Activated naive CD4-positive, alpha-beta T cell treated with anti-CD3 and anti-CD28 coated beads, Interleukin-2, amount 50 U/mL, for 72 hours (primary cell): ENCODE measurements around the gene CPSF3. TPM values are rescaled to one million over a fixed set of nuclear protein-coding genes. Genes with fewer than 3 reads are reported as not detected.

Experiments used
- ATAC-seq, 2 donors: fragments of 150-1000 bp; cut with Tn5 transposase; 2 replicates each; pipeline ENCODE4 v1.10.0; 2021; ENCODE audit warnings: mild to moderate bottlenecking in 2 of 2, moderate library complexity in 2 of 2
- DNase-seq, 2 donors: peaks; one replicate each; pipeline ENCODE4 v3.0.0; 2021 to 2022; ENCODE audit warnings: low spot score in 2 of 2
- H3K27ac Mint-ChIP-seq, 2 donors: one replicate each; pipeline ENCODE4 v1.8.0; 2022; ENCODE audit warnings: mild to moderate bottlenecking in 2 of 2, mixed read lengths in 2 of 2
- H3K36me3 Mint-ChIP-seq, 2 donors: one replicate each; pipeline ENCODE4 v1.8.0; 2022; ENCODE audit warnings: mixed read lengths in 2 of 2
- H3K9me3 Mint-ChIP-seq, 2 donors: one replicate each; pipeline ENCODE4 v1.8.0; 2022; ENCODE audit warnings: mixed read lengths in 2 of 2
- total RNA-seq, 2 donors: library from RNA; stranded (reverse); gene quantifications; one replicate each; pipeline ENCODE4 v1.2.3, GENCODE V29; 2022

Gene CPSF3
- total RNA-seq, 2 donors from 2014 or later = 55.8 to 63.3 TPM

DNA sequence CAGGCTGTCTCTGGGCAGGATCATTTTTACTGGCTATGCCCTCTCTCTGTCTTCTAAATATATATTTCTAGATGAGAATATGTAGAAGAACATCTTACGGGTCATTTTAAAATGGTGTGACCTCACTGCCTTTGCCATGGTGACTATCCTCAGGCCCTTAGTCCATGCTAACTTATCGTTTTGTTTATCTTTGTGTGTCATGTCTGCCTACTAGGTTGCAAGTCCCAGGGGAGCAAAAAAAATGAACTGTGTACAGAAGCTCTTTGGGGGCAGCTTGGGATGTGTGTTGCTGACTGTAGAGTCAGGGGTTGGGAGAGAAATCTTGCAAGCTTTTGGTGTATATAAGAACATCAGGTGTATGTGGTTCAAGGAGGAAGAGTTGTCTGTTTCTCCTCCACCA, 11.0 kb downstream of the CPSF3 start:
- H3K27ac Mint-ChIP-seq = no peak overlapping the region
- peaks cover 16 to 52% of the 10 kb centered on the region in 2 donors for H3K36me3 Mint-ChIP-seq
- H3K9me3 Mint-ChIP-seq = no peaks in the 10 kb centered on the region
- DNase-seq (no peak), ATAC-seq (no peak)

DNA sequence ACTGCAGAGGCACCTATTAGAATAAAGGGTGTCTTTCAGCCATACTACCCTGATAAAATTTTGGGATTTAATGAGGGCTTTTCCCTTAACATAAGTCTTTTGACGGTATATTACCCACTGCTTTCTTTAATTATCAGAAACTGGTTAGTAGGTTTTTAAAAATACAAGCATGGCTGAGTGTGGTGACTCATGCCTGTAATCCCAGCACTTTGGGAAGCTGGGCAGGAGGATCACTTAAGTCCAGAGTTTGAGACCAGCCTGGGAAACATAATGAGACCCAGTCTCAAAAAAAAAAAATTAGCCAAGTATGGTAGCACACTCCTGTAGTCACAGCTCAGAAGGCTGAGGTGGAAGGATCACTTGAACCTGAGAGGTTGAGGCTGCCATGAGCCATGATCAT, 16.1 kb downstream of the CPSF3 start:
- H3K9me3 Mint-ChIP-seq = no peaks in the 10 kb centered on the region
- peaks cover 12 to 21% of the 10 kb centered on the region in 2 donors for H3K36me3 Mint-ChIP-seq
- DNase-seq (no peak), ATAC-seq (no peak)
- H3K27ac Mint-ChIP-seq = no peak overlapping the region

DNA sequence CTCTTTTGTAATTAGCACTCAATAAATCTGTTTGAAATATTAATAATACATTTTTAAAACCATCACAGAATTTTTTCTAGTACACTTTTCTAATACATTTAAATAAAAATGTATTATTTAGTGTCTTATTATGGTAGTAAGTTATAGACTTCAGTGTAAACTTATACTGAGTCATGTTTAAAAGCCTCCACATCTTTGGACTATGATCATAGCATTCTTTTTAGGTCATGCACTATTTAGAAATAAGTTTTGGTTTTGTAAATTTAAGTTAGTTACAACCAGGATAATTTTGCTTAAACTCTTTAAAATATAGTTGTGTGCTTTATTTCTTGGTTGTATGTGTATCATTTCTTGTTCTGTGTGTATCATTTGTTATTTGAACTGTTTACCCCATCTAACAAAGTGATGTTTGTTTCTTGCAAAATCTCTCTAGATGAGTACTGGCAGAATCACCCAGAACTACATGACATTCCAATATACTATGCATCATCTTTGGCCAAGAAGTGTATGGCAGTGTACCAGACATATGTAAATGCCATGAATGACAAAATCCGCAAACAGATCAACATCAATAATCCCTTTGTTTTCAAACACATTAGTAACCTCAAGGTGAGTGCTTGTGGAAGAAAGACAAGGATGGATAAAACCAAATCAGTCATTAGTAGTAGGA, 16.7 kb downstream of the CPSF3 start:
- no peaks in the 10 kb centered on the region for H3K9me3 Mint-ChIP-seq
- ATAC-seq = no peak
- DNase-seq = no peak
- H3K36me3 Mint-ChIP-seq = peaks cover 12 to 19% of the 10 kb centered on the region in 2 donors
- H3K27ac Mint-ChIP-seq = peak overlapping the region in 1 of 2 donors; percentile 32

DNA sequence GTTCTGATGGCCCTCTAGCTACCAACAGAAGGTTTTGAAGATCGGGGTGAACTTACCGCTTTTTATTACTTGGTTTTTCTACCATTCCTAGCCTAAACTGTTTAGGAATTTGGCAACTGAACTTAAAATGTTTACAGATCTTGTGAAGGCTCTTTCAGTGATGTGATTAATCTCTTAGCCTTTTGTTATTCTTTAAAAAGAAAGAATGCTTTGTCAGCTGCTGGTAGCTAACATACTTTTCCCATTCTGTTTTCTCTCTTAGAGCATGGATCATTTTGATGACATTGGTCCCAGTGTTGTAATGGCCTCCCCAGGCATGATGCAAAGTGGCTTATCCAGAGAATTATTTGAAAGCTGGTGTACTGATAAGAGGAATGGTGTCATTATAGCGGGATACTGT, 18.1 kb downstream of the CPSF3 start:
- ATAC-seq = no peak
- Mint-ChIP-seq H3K36me3 (peaks cover 13 to 24% of the 10 kb centered on the region in 2 donors), H3K27ac (no peak overlapping the region)

DNA sequence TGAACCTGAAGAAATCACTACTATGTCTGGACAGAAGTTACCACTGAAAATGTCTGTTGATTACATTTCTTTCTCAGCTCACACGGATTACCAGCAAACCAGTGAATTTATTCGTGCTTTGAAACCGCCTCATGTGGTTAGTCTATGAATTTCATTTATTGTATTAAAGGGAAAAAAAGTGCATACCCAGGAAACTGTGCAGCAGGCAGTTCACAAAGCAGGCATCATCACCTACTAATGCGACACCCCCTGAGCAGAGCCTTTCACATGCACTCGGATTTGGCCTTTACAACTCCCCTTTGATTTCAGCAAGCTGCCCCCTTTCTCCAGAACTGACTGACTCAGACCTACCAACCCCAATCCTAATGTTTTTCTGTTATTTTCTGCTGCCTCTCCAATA, 20.1 kb downstream of the CPSF3 start:
- Mint-ChIP-seq H3K36me3 (peaks cover 13 to 15% of the 10 kb centered on the region in 2 donors), H3K27ac (no peak overlapping the region)
- ATAC-seq = no peak

More for the DNA sequence above, 18.1 kb downstream of the CPSF3 start:
- DNase-seq = no peak
- no peaks in the 10 kb centered on the region for H3K9me3 Mint-ChIP-seq

DNA sequence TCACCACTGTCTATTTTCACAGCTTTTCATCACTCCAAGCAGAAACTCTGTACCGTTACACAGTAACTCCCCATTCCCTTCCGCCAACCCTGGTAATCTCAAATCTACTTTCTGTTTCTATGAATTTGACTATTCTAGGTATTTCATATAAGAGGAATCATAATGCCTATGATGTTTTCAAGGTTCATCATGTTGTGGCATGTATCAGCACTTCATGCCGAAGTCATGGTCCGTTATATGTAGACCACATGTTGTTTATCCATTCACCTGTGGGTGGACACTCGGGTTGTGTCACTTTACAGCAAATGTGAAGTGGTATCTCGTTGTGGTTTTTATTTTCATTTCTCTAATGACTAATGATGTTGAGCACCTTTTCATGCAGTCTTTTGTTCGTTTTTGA, 21.6 kb downstream of the CPSF3 start:
- Mint-ChIP-seq H3K9me3 (no peaks in the 10 kb centered on the region), H3K36me3 (peaks cover 13 to 15% of the 10 kb centered on the region in 2 donors), H3K27ac (no peak overlapping the region)
- ATAC-seq = peak in 1 of 2 donors; percentile 79
- no peak for DNase-seq

More for the DNA sequence above, 20.1 kb downstream of the CPSF3 start:
- no peaks in the 10 kb centered on the region for H3K9me3 Mint-ChIP-seq
- DNase-seq = no peak

DNA sequence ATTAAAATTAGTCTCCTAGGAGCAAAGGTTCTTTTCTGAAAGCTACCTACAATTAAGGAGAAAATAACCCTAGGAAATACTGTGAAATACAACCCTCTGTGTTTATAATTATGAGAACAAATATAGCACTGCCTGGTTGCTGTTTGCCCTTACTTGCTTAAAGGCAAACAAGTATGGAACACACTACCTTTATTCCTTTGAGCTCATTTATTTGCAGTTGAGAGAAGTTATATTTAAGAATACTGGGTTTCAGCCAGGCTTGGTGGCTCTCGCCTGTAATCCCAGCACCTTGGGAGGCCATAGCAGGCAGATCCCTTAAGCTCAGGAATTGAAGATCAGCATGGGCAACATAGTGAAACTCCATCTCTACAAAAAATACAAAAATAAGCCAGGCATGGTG, 27.8 kb downstream of the CPSF3 start:
- ATAC-seq (no peak), DNase-seq (no peak)
- Mint-ChIP-seq H3K27ac (no peak overlapping the region), H3K36me3 (peaks cover under 1 to 9% of the 10 kb centered on the region in 2 donors), H3K9me3 (no peaks in the 10 kb centered on the region)

DNA sequence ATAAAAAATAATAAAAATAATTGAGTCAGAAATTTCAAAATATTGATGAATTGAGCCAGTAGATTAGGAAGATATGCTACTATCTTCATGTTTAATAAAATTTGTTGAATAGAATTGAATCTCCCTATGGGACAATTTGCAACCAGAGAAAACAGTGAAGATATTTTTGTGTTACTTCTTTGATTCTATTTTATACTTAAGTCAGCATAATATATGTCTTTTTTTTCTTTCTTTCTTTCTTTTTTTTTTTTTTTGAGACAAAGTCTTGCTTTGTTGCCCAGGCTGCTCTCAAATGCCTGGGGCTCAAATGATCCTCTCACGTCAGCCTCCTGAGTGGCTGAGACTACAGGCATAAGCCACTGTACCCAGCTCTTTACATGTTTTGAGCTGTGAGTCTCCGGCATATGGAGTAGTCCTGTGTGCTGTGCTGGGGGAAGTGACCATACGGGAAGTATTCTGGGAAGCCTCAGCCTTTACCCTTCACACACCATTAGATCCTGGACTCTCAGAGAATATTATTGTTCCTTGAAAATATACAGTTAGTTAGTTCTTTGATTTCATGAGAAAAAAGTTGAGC, 37.1 kb downstream of the CPSF3 start:
- no peaks in the 10 kb centered on the region for H3K9me3 Mint-ChIP-seq
- peaks cover under 1 to 16% of the 10 kb centered on the region in 2 donors for H3K36me3 Mint-ChIP-seq
- ATAC-seq (no peak), DNase-seq (no peak)
- peak overlapping the region in 1 of 2 donors; percentile 88 for H3K27ac Mint-ChIP-seq

DNA sequence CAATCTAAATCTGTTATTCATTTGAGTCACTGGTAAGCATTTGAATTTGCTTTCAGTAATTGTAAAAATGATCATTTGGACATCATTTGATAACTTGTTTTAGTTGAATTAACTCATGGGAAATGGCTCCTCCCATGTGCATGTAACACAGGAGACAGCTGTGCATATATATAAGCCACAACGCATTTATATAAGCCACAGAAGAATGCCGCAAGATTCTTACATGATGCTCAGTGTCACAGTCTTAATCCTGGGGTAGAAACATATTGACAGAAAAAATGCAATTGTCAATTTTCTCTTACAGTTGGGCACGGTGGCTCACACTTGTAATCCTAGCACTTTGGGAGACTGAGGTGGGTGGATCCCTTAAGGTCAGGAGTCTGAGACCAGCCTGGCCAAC, 37.6 kb downstream of the CPSF3 start:
- DNase-seq (no peak), ATAC-seq (no peak)
- no peak overlapping the region for H3K27ac Mint-ChIP-seq
- peaks cover 6 to 20% of the 10 kb centered on the region in 2 donors for H3K36me3 Mint-ChIP-seq
- H3K9me3 Mint-ChIP-seq = no peaks in the 10 kb centered on the region

DNA sequence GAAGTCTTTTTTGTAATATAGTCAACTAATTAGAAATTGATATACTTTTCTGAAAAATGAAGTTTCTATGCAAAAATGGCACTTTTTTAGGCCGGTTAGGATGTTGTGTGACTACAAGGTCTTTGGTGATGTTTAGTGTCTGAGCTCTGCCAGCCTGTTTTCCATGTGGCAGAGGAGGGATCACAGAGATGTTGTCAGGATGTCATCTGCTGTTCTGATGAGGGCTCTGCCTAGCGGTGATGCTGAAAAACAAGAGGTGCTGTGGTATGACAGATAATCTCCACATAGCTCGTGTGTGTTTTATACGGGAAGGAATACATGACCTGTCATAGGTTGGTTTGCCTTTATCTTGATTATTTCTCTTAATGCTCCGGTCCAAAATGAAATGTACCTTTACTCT, 38.9 kb downstream of the CPSF3 start:
- no peak overlapping the region for H3K27ac Mint-ChIP-seq
- peaks cover 12 to 14% of the 10 kb centered on the region in 2 donors for H3K36me3 Mint-ChIP-seq
- H3K9me3 Mint-ChIP-seq = no peaks in the 10 kb centered on the region
- DNase-seq (no peak), ATAC-seq (no peak)

DNA sequence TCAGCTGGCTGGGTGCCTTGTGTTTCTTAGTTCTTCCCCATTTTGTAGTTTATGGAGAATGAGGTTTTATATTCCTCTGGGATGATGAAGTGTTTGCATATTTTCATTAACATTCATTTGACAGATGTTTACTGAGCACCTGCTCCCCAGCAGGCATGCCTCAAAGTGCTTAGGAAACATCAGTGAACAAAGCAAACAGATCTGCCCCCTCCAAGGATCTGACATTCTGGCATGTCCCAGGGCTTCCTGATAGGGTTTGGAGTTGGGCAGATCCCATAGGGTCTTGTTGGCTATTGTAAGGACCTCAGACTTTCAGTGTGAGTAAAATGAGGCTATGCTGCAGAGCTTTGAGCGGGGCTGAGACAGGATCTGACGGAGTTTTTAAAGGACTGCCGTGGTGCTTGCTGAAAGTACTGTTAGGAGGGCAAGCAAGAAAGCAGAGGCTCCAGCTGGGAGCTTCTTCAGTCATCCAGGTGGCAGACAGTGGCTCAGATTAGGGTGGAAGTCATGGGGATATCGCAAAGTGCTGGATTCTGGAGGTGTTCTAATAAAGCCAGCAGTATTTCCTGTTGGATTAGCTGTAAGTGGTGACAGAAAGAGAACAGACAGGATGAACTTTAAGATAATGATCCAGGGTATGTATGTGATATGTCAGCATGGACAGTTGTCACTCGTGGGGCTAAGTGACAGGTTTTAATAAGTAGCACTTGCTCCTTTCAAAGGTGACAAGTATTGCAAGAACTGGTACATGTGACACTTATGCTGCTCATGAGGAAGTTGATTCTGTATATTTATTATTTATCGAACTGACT, 39.6 kb downstream of the CPSF3 start:
- no peaks in the 10 kb centered on the region for H3K9me3 Mint-ChIP-seq
- H3K36me3 Mint-ChIP-seq = peaks cover 12 to 14% of the 10 kb centered on the region in 2 donors

DNA sequence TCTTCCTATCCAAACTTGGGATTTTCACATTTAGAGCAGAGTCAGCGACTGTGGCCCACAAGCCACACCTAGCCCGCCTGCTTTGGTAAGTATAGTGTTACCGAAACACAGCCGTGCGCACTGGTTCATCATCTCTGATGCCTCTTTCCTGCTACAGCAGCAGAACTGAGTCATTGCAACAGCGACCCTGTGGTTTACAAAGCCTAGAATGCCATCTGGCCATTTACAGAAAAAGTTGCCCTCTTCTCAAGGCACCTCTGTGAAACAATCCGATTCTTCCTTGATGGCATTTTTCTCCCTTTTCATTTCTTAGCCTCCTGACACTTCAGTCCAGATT, 40.2 kb downstream of the CPSF3 start:
- DNase-seq (peak in 1 of 2 donors; percentile 12), ATAC-seq (peak; percentile 72 to 79)
- Mint-ChIP-seq H3K9me3 (no peaks in the 10 kb centered on the region), H3K36me3 (peaks cover 12 to 14% of the 10 kb centered on the region in 2 donors), H3K27ac (peak overlapping the region in 1 of 2 donors; percentile 33)

More for the DNA sequence above, 39.6 kb downstream of the CPSF3 start:
- ATAC-seq (peak; percentile 16 to 43), DNase-seq (no peak)
- H3K27ac Mint-ChIP-seq = peak overlapping the region; percentile 5 to 76

DNA sequence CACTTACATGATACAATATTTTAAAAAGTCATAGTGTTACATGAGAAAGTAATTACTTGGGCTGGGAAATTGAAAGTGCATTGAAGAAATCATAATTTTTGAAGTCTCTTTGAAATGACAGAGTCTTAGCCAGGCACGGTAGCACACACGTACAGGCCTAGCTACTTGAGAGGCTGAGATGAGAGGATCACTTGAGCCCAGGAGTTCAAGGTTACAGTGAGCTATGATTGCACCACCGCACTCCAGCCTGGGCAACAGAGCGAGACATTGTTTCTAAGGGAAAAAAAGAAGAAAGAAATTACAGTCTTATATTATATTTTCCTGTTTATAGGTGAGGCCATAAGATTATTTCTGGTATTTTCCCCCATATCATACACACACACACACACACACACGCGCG, 41.7 kb downstream of the CPSF3 start:
- Mint-ChIP-seq H3K27ac (no peak overlapping the region), H3K36me3 (peaks cover 12 to 14% of the 10 kb centered on the region in 2 donors), H3K9me3 (no peaks in the 10 kb centered on the region)
- DNase-seq (no peak), ATAC-seq (no peak)

DNA sequence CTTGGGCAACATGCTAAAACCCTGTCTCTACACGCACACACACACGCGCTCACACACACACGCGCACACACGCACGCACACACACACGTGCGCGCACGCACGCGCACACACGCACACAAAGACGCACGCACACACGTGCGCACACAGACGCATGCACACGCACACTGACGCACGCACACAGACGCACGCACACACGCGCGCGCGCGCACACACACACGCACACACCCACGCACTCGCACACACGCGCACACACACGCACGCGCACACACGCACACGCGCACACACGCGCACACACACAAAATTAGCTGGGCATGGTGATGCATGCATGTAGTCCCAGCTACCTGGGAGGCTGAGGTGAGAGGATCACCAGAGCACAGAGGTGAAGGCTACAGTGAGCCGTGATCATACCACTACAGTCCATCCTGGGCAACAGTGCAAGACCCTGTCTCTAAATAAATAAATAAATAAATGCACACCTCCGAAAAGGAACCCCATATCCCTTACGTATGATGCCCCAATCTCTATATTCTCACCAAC, 42.8 kb downstream of the CPSF3 start:
- no peaks in the 10 kb centered on the region for H3K9me3 Mint-ChIP-seq
- peaks cover 6 to 14% of the 10 kb centered on the region in 2 donors for H3K36me3 Mint-ChIP-seq
- H3K27ac Mint-ChIP-seq = no peak overlapping the region
- DNase-seq (no peak), ATAC-seq (no peak)

DNA sequence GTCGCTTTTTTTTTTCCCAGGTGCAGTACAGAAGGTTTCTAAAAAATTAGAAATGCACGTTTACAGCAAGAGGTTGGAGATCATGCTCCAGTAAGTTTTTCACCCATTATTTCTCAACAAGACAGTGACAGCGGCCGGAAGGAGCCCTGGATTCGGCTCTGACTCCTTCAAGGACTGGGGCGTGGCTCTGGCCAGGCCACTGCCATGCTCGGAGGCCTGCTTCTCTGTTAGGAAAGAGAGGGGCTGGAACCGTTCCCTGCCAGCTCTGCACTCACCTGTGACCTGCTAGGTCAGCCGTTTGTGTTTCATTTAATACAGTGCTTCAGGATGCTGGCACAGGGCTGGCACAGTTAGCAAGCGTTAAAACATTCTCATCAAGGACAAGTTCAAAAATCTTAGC, 44.2 kb downstream of the CPSF3 start:
- H3K27ac Mint-ChIP-seq = no peak overlapping the region
- no peak for DNase-seq
- H3K36me3 Mint-ChIP-seq = peaks cover 6 to 19% of the 10 kb centered on the region in 2 donors
- ATAC-seq = no peak
- H3K9me3 Mint-ChIP-seq = no peaks in the 10 kb centered on the region

DNA sequence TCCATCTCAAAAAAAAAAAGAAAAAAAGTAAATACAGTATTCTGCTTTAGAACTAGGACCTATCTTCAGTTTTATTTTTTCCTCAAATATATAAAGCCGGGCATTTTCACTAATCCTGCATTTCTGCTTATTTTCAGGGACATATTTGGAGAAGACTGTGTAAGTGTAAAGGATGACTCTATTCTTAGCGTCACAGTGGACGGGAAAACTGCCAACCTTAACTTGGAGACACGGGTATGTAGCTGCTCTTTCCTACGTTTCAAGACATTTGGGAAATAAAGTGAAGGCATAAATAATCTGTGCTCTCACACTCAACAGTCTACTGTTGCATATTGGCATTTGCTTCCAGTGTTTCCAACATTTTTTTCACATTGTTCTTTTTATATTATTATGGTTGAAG, 47.8 kb downstream of the CPSF3 start:
- H3K9me3 Mint-ChIP-seq = peaks cover 0 to 3% of the 10 kb centered on the region in 2 donors
- DNase-seq = no peak
- peaks cover 15 to 24% of the 10 kb centered on the region in 2 donors for H3K36me3 Mint-ChIP-seq
- ATAC-seq = no peak
- H3K27ac Mint-ChIP-seq = no peak overlapping the region

DNA sequence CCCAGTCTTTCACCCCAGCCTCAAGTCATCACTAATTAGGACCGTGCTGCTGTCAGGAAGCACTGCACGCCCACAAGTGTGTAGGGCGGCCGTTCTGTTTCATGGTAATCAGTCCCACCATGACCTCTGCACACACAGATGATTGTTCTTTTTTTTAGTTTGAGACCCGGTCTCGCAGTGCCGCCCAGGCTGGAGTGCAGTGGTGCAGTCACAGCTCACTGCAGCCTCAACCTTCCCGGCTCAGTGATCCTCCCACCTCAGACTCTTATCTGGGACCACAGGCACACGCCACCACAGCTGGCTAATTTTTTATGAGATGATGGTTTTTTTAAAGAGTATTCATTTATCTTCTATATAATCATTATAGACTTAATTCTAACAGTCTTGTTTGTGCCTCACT, 49.1 kb downstream of the CPSF3 start:
- DNase-seq (no peak), ATAC-seq (no peak)
- peaks cover 20 to 31% of the 10 kb centered on the region in 2 donors for H3K36me3 Mint-ChIP-seq
- H3K27ac Mint-ChIP-seq = no peak overlapping the region
- H3K9me3 Mint-ChIP-seq = peaks cover 0 to 8% of the 10 kb centered on the region in 2 donors
